K562 (cell line): ENCODE results near the gene VSTM2B. TPM values are rescaled to one million over a fixed set of nuclear protein-coding genes. Genes with fewer than 3 reads are reported as not detected.

Source experiments
- ATAC-seq: fragments of 200-7000 bp; cut with Tn5 transposase; 3 replicates; pipeline ENCODE4 v1.9.1; 2020; ENCODE audit warnings: moderate library complexity
- BruUV-seq: library from RNA; stranded (reverse); fragments of 400-500 nt; replicated peaks from 2 replicates; lab custom pipeline; 2021; lab: Mats Ljungman, UMichigan
- CTCF ChIA-PET: fragments of 300-600 bp; formaldehyde crosslinking; extraction: SDS; loops from one replicate; lab custom pipeline; 2021; ENCODE audit warnings: low intra/inter-chr PET ratio; lab: Yijun Ruan, JAX
- POLR2A ChIA-PET: fragments of 300-600, 350-650 bp; sonication (Branson Sonifier 250); formaldehyde crosslinking; extraction: SDS; loops from one replicate; lab custom pipeline; 2021; ENCODE audit warnings: antibody characterized with exemption, inconsistent platforms; lab: Yijun Ruan, JAX
- DNase-seq, 4 experiments: peaks; one replicate each; pipeline versions ENCODE4 v3.0.0 to v3.0.0-alpha.2; 2011 to 2018; ENCODE audit warnings: low spot score in 3 of 4, mixed read lengths in 3 of 4; ENCODE audit errors: extremely low read depth in 1 of 4
- FAIRE-seq: peaks from 2 replicates; lab custom pipeline; 2011; peaks lifted over from hg19 to GRCh38; lab: Jason Lieb, UNC
- H2AFZ ChIP-seq: 2 replicates; pipeline ENCODE4 v1.6.0; 2011; ENCODE audit warnings: low read depth, low read length, control low read depth, inconsistent platforms
- H3K27ac ChIP-seq: fragments of 200-600 bp; 3 replicates; pipeline ENCODE4 v1.8.0; 2011; ENCODE audit warnings: low read depth, mild to moderate bottlenecking, control low read depth, inconsistent platforms, low read length, moderate library complexity, mixed read lengths; ENCODE audit errors: extremely low read depth
- H3K27me3 ChIP-seq, 2 experiments: fragments of 300-600 bp in 1 of 2; 2 replicates in 1 of 2; 3 replicates in 1 of 2; pipeline versions ENCODE4 v1.6.0 to v1.8.0; 2011; ENCODE audit warnings: inconsistent platforms in 2 of 2, low read length in 2 of 2, mild to moderate bottlenecking in 1 of 2, mixed read lengths in 1 of 2, moderate library complexity in 1 of 2; ENCODE audit not compliant: control insufficient read depth in 2 of 2, insufficient read depth in 2 of 2
- H3K36me3 ChIP-seq: fragments of 300-600 bp; 3 replicates; pipeline ENCODE4 v1.8.0; 2011; ENCODE audit warnings: mild to moderate bottlenecking, low read length, inconsistent platforms; ENCODE audit not compliant: control insufficient read depth, insufficient read depth
- H3K4me1 ChIP-seq, 2 experiments: fragments of 200-600 bp in 1 of 2; replicated peaks in 1 of 2; 2 replicates in 1 of 2; 3 replicates in 1 of 2; pipeline versions ENCODE4 v1.5.1 to v1.8.0; 2011; ENCODE audit warnings: inconsistent platforms in 2 of 2, low read length in 2 of 2, mild to moderate bottlenecking in 1 of 2, mixed read lengths in 1 of 2, moderate library complexity in 1 of 2; ENCODE audit not compliant: control insufficient read depth in 2 of 2, insufficient read depth in 2 of 2
- H3K4me2 ChIP-seq: 2 replicates; pipeline ENCODE4 v1.6.1; 2011; ENCODE audit warnings: low read length, control low read depth, inconsistent platforms, mixed read lengths; ENCODE audit not compliant: insufficient read depth
- H3K4me3 ChIP-seq: fragments of 200-600 bp; sonication (generic), shearing (Covaris generic); 2 replicates; pipeline ENCODE4 v1.5.1; 2016; ENCODE audit warnings: control low read depth, inconsistent platforms
- H3K79me2 ChIP-seq: fragments of 200-600 bp; 3 replicates; pipeline ENCODE4 v1.8.0; 2011; ENCODE audit warnings: low read length, inconsistent platforms; ENCODE audit not compliant: control insufficient read depth, insufficient read depth
- H3K9ac ChIP-seq, 2 experiments: 2 replicates each; pipeline versions ENCODE4 v1.6.0 to v1.6.1; 2011; ENCODE audit warnings: low read depth in 2 of 2, low read length in 2 of 2, control low read depth in 1 of 2, inconsistent platforms in 1 of 2, mild to moderate bottlenecking in 1 of 2, mixed read lengths in 1 of 2; ENCODE audit not compliant: insufficient read depth in 1 of 2
- H3K9me1 ChIP-seq: one replicate; pipeline ENCODE4 v1.6.0; 2011; ENCODE audit warnings: inconsistent platforms, mild to moderate bottlenecking, low read length, moderate library complexity; ENCODE audit not compliant: control insufficient read depth, insufficient read depth
- H3K9me3 ChIP-seq: replicated peaks from 2 replicates; pipeline ENCODE4 v1.5.1; 2011; ENCODE audit warnings: low read depth, low read length, inconsistent platforms; ENCODE audit not compliant: control insufficient read depth, insufficient read depth
- H4K20me1 ChIP-seq: replicated peaks from 2 replicates; pipeline ENCODE4 v1.6.1; 2011; ENCODE audit warnings: low read length, inconsistent platforms, mixed read lengths; ENCODE audit not compliant: control insufficient read depth, insufficient read depth
- ARNT ChIP-seq, 2 experiments: fragments of 450-650 bp; IDR thresholded peaks; 2 replicates each; pipeline ENCODE4 v1.6.1; 2016; ENCODE audit warnings: mild to moderate bottlenecking in 1 of 2
- CEBPB ChIP-seq: fragments of 450-650 bp; IDR thresholded peaks from 2 replicates; pipeline ENCODE4 v1.6.1; 2016; ENCODE audit warnings: missing genetic modification characterization, missing compliant biosample characterization
- FUS ChIP-seq: fragments of 200-400 bp; formaldehyde crosslinking; optimal IDR thresholded peaks from 2 replicates; pipeline ENCODE3; 2017; ENCODE audit warnings: low read depth, low read length
- HMG20B ChIP-seq: fragments of 250-450 bp; sonication (Bioruptor Pico); IDR thresholded peaks from 2 replicates; pipeline ENCODE4 v1.5.0; 2021; ENCODE audit warnings: mild to moderate bottlenecking
- KAT2B ChIP-seq: IDR thresholded peaks from one replicate; pipeline ENCODE4 v1.6.1; 2012; ENCODE audit warnings: low read depth, mild to moderate bottlenecking, control low read depth, inconsistent platforms, low read length, moderate library complexity
- NKRF ChIP-seq: fragments of 450-650 bp; IDR thresholded peaks from 2 replicates; pipeline ENCODE4 v1.6.1; 2016; ENCODE audit warnings: borderline replicate concordance
- RERE ChIP-seq: sonication (generic); formaldehyde crosslinking; IDR thresholded peaks from 2 replicates; pipeline ENCODE4 v1.8.0; 2023; ENCODE audit warnings: missing genetic modification reagents, mild to moderate bottlenecking, borderline replicate concordance
- SNAPC5 ChIP-seq: fragments of 250-450 bp; sonication (Bioruptor Pico); IDR thresholded peaks from 2 replicates; pipeline ENCODE4 v1.8.0; 2021; ENCODE audit warnings: moderate library complexity, mild to moderate bottlenecking, inconsistent platforms
- SRSF9 ChIP-seq: fragments of 200-400 bp; formaldehyde crosslinking; IDR thresholded peaks from 2 replicates; pipeline ENCODE4 v1.6.1; 2017; ENCODE audit warnings: low read depth, low read length, borderline replicate concordance
- TEAD4 ChIP-seq, 2 experiments: sonication (generic) in 1 of 2; formaldehyde crosslinking in 1 of 2; IDR thresholded peaks; 2 replicates each; pipeline versions ENCODE4 v1.6.1 to v1.8.0; 2012 to 2022; ENCODE audit warnings: borderline replicate concordance in 1 of 2, inconsistent platforms in 1 of 2, low read length in 1 of 2, mild to moderate bottlenecking in 1 of 2, missing genetic modification reagents in 1 of 2
- ZBTB2 ChIP-seq: fragments of 450-650 bp; IDR thresholded peaks from 2 replicates; pipeline ENCODE4 v1.6.1; 2016; ENCODE audit warnings: antibody characterized with exemption
- WGBS: fragments of 100-300 bp; shearing (Covaris generic); methylation state at CpG from one replicate; pipeline ENCODE4 v1.1.6; 2016; ENCODE audit warnings: low coverage, mixed read lengths; ENCODE audit not compliant: insufficient coverage; ENCODE audit errors: missing lambda C conversion rate; 5-methylcytosine and 5-hydroxymethylcytosine counted together
- in situ Hi-C: fragments of 300-500 bp; cut with MboI; formaldehyde crosslinking; loops from 4 replicates; pipeline ENCODE4 v1.15.0; 2018; ENCODE audit warnings: inconsistent platforms, mixed read lengths
- intact Hi-C: fragments of 100-400 bp; cut with micrococcal nuclease; formaldehyde crosslinking; loops from 2 replicates; pipeline ENCODE4 v1.14.2; 2022
- polyA plus RNA-seq, 8 experiments: library from polyadenylated mRNA; depleted of rRNA in 4 of 8; stranded (reverse) in 5 of 8; unstranded in 3 of 8; fragments of >200 nt; fragmentation: Nextera tagmentation in 2 of 8; fragmentation: Illumina TruSeq in 1 of 8; extraction: Ambion mirVana in 2 of 8; extraction: Trizol in 1 of 8; gene quantifications; 2 replicates each; pipeline versions ENCODE4 v1.2.1 to v1.2.3, GENCODE V29; 2011 to 2014; ENCODE audit warnings: inconsistent platforms in 1 of 8, missing spikeins in 1 of 8
- total RNA-seq, 7 experiments: library from RNA; depleted of rRNA in 6 of 7; stranded (reverse); fragments of >200 nt in 6 of 7; fragmentation: Illumina TruSeq in 2 of 7; extraction: Trizol in 2 of 7; gene quantifications; 2 replicates each; pipeline versions ENCODE4 v1.2.1 to v1.2.3, GENCODE V29; 2011 to 2021; ENCODE audit warnings: low replicate concordance in 1 of 7

Gene VSTM2B
- total and polyA plus RNA-seq, 9 of the 15 experiments (the other 6 are each of a cell fraction or from before 2014, with no cell fraction given): not detected

- no peak overlapping the region for H2AFZ ChIP-seq
- no peaks in the 10 kb centered on the region for H3K4me1 ChIP-seq
- FAIRE-seq: no peak
- no peak overlapping the region for H3K9ac ChIP-seq
- no peaks in the 10 kb centered on the region for H3K9me3 ChIP-seq
- intact Hi-C loops: no loop called here
- H3K79me2 ChIP-seq: no peaks in the 10 kb centered on the region
- WGBS: 0% methylated on average over 4 of the region's 4 CpGs
- no peaks in the 10 kb centered on the region for H3K36me3 ChIP-seq
- DNase-seq: no peak
- ChIA-PET POLR2A (no interaction called here), CTCF (no interaction called here)
- H3K4me2 ChIP-seq: no peak overlapping the region
- H3K27me3 ChIP-seq: peaks cover 0 to 6% of the 10 kb centered on the region in 2 experiments; a peak in 2 of 5 replicates
- no peaks in the 10 kb centered on the region for H3K9me1 ChIP-seq
- no peak overlapping the region for H3K4me3 ChIP-seq
- in situ Hi-C loops: no loop called here
- no peak overlapping the region for H3K27ac ChIP-seq
- no peak for ATAC-seq
- H4K20me1 ChIP-seq: 0 out of 2 replicates have a peak, but pooled peaks cover 3% of the 10 kb centered on the region
- no TSS peak for BruUV-seq
- TF ChIP-seq ZBTB2 (no peak), KAT2B (no peak), FUS (no peak), SNAPC5 (no peak), HMG20B (CRISPR knock-in tag) (no peak), ARNT (IDR thresholded peaks at IDR 0.05) (no peak), RERE (CRISPR knock-in tag) (no peak), NKRF (no peak), SRSF9 (no peak), TEAD4 (IDR thresholded peaks at IDR 0.05; ENCODE audit: low read length) (no peak), TEAD4 (CRISPR knock-in tag; IDR thresholded peaks at IDR 0.05; ENCODE audit: borderline replicate concordance) (no peak), CEBPB (tag) (no peak)
Observed at GRCh38 chr19:29517412-29517811, 8.4 kb upstream of the VSTM2B start.
